ENCODE results near the gene LRRC4C.
"Not testable (repeated sequence)": the region's sequence is repeated elsewhere in the genome, so short reads cannot be mapped to it uniquely, and the experiment has no call there.

LRRC4C gene

DNA sequence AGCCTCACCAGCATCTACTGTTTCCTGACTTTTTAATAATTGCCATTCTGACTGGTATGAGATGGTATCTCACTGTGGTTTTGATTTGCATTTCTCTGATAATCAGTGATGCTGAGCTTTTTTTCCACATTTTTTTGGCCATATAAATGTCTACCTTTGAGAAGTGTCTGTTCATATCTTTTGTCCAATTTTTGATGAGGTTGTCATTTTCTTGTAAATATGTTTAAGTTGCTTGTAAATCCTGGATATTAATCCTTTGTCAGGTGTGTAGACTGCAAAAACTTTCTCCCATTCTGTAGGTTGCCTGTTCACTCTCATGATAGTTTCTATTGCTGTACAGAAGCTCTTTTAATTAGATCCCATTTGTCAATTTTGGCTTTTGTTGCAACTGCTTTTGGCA, 439.8 kb downstream of the LRRC4C start:
- not testable (repeated sequence) for DNase-seq (ENCODE audit: low read depth)

DNA sequence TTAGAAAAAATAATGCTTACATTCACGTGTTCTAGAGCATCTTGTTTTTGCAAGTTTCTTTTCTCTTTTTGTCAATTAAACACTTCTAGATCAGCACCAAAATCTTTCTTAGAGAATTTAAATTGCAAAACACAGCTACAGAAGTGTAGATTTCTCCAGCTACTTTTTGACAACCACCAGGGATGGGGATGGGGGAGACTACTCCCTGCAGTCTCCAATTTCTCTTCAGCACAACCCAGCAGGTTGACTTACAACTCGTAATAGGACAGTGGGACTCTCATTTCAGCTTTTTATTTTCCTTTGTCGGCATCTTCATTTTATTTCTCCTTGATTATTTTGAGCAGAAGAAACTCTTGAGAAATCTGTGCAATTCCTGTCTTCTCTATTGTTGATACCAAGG, 441.2 kb downstream of the LRRC4C start:
- DNase-seq (ENCODE audit: low read depth) = no peak

DNA sequence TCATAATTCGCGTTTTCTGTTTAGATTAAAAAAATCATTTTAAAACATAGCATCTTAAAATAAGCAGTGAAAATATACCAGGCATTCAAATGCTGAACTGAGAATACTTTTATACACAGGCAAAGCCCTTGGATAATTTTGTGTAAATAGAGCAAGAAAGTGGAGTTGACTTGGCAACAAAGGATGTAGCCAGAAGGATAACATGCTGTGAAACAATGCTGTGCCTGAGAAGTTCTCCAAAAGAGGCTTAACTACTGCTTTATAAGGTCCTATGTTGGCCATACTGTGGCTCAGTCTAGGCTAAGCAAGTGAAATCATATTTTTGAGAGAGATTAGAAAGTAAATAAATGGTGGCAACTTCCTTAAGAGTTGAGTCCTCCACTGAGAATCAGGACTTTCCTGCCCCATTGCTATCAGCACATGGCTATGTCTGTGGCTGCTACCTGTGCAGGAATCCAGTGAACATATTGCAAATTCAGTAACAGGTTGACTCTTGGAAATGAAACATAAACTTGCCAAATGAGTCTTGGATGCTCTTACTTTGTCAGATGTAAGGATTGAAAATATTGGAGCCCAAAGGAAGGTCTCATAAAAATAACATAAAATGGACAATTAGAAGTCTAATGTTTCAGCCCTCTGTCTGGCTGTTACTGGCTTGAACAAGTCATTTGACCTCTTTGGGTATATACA, 448.9 kb downstream of the LRRC4C start:
- no peak for DNase-seq (ENCODE audit: low read depth)

DNA sequence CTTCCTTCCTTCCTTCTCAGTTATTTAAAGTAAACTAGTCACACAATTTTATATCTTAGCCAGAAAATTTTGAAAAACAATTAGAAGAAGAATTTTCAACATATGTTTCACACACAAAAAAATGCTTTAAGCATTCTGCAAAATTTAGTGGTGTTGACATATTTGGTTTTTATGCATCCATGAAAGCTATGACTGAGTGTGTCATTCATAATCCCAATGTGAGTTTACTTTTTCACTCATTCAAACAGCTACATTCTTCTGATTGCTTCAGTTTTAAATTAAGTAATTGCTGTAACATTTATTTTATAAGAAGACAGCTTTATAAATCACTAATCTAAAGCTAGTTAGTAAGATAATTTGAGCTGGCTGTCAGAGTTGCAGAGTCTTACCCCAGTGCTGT, 453.5 kb downstream of the LRRC4C start:
- no peak for DNase-seq (ENCODE audit: low read depth)

DNA sequence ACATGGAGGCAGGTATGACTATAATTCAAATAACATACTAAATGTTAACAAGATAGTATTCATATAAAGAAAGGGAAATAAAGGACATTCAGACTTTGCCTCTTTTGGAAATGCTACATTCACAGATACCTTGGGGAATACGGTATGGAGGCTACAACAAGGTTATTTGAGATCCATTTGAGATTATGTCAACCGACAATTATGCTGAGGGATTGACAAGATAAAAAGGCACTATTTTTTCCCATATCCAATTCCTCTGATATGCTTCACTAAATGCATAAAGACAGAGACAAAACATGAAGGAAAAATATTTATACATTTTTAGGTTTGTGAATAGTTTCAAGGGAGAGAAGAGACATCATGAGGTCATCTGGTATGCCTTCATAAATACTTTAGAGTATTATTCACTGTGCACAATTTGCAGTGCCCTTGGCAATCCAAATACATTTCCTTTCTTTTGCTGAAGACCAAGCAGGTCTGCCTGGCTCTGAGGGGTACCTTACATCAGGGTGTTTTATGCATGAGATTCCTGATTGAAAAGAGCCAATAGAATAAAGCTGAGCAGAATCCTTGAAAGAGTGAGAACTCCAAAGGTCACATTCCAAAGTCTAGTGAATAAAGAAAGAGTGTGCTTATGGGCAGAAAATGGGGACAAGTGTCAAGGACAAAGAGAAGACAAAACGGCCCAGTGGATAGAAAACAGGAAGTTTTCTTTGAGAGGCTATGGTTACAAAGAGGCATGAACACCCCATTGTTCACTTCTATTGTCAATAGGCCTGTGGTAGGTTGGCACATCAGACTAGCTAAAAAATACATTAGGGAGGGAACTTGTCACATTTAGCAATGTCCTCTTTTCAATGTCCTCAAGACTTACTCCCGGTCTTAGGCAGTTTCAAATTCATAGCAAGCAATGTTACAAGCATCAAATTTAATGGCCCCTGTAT, 455.8 kb downstream of the LRRC4C start:
- DNase-seq (ENCODE audit: low read depth) = no peak

DNA sequence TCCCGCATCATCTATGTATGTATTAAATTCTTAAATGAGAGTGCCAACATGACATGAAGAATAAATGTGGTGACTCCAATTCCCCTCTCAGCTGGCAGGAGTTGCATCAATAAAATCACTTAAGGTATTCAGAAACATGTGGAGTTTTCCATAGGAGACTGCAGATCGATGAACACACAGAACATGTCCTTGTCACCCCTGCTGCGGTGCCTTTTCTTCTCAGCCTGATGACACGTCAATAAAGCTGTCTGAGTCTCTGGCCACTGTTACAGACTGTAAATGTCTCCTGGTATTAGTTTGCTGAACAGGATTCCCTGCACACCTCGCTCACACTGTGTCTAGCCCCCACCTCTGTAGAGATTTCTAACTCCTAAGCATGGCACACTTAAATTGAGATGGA, 460.5 kb downstream of the LRRC4C start:
- no peak for DNase-seq (ENCODE audit: low read depth)

DNA sequence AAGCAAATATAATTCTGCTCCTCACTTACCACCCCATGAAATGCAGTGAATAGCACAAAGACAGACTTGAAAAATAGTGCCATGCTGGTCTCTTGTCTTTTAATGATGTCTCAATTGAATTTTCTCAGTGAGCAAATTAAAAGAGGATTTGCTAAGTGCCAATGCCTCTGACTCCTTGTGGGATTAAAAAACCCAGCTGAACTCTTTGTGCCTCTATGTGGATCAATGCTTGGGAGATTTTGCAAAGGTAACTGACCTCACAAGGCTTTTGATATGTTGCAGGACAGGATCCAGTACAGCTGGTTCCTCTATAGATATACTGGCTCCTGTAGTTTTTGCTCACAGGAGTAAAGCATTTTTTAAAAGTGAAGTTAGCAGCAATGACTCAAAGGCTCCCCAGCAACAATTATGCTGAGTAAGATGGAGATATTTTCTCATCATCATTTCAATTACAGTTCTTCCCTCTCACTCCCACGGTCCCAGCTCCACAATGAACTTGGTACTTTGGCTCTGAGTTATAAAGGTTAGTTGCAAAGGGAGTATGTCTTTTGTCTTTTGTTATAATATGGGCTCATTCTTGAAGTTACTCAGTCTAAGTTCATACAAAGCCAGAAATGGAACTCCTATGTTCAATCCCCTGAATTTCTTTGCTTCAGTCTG, 471.5 kb downstream of the LRRC4C start:
- no peak for DNase-seq (ENCODE audit: low read depth)

DNA sequence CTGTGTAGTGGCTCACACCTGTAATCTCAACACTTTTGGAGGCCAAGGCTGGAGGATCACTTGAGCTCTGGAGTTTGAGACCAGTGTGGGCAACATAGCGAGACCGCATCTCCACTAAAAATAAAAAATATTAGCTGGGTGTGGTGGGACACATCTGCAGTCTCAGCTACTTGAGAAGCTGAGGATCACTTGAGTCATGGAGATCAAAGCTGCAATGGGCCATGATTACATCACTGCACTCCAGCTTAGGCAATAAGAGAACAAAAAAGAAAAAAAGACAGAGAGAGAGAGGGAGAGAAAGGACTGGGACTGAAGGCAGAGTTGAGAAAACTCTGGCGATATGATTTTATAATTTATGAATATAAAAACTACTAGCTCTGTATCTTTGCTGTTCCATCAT, 473.1 kb downstream of the LRRC4C start:
- no peak for DNase-seq (ENCODE audit: low read depth)

DNA sequence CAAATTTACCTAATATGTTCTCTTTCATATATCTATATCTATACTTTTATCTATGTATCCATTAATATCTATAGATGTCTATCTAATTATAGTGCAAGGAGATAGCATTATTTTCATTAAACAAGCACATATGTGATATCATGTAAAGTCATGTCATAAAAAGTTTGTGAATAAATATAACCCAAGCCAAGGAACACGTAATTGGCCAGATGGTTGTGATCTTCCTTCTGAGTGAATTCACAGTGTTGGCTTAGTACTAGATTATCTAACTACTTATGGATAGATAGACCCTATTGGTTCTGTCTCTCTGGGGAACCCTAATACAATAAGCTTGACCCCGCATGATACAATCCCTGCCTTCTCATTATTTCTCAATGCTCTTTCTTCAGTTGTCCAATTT, 484.4 kb downstream of the LRRC4C start:
- DNase-seq (ENCODE audit: low read depth) = no peak

DNA sequence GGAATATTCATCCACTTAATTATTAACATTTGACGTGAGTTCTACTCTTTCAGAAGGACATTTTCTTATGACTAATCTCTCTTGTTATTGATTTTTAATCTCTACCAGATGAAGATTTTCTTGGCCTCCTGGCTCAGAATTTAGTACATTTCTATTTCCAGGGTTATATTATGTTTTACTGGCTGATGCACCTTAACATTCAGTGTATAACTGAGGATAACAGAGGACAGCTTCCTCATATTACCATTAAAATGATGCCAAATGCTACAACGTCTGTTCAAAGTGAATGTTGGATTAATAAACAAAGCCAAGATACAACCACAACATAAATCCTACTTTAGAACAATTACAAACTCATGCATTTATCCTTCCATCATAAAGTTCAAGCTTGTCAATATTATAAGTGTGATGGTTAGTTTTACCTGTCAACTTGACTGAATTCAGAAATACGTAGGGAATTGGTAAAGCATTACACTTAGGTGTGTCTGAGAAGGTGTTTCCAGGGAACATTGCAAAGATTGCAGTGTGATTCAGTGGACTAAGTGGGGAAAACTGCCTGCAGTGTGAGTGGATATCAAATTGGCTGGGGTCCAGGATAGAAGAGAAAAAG, 485.2 kb downstream of the LRRC4C start:
- no peak for DNase-seq (ENCODE audit: low read depth)

DNA sequence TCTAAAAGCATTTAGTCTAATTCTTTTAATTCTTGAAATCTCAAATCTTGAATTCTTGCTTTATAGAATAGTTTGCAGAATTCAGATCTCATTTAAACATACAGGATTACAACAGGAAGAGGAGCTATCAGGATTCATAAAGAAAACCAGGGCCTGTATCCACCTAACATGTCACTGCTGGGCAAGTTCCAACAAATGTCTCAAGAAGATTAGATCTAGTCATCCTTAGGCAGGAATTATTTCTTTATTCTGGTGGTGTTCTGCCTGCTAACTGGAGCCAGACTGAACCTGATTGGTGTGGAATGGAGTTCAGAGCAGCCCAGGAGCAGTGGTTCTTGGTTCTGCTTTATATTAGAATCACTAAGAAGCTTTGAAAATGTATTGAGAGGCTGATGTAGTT, 500.7 kb downstream of the LRRC4C start:
- DNase-seq (ENCODE audit: low read depth) = no peak

DNA sequence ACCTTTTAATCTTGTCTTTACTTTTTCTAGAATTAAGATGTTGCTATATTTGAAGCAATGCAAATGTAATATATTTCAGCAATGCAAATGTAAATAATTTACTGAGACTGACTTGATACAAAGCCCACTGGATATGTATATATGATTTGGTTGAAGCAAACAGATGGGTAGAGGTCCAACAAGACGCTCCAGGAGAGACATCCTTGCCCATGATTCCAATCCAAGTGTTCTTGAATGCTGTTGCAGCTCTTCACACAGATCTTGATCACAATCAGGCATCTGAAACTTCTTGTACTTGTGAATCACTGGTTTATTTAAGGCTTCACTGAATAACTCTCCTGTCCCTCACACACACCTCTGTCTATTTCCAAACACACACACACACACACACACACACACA, 507.0 kb downstream of the LRRC4C start:
- DNase-seq (ENCODE audit: low read depth) = no peak

DNA sequence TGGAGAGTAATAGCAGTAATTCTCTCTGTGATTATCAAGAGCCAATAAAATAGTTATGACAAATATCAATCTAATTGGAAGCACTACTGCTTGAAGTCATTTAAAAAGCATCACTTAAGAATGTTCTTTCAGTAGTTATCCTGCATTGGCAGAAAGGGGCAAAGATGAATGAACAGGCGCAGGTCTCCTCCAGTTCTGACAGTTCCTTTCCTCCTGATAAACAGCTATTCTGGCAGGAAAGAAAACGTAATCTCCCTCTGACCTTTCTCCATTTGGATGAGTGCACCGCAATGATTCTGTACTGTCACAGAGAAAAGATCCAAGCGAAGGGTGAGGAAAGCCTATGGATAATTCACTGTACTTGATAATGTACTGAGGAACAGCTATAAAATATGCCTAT, 521.5 kb downstream of the LRRC4C start:
- no peak for DNase-seq (ENCODE audit: low read depth)

DNA sequence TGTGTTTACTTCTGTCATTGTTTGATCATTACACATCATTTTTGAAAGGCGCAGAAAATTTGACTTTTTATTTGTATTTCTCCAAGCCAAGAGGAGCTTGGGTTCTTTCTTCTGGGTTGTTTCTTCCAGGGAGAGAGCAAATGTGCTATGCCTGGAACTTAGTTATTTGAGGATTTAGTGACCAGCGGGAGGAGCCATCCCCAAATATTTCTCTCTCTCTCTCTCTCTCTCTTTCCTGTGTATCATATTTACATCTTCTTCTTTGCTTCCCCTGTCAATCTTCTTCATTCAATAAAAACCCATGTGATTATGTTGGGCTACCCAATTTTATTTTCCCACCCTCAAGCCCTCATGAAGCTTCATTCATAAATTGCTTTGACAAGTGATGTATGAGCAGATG, 534.5 kb downstream of the LRRC4C start:
- DNase-seq (ENCODE audit: low read depth) = no peak

DNA sequence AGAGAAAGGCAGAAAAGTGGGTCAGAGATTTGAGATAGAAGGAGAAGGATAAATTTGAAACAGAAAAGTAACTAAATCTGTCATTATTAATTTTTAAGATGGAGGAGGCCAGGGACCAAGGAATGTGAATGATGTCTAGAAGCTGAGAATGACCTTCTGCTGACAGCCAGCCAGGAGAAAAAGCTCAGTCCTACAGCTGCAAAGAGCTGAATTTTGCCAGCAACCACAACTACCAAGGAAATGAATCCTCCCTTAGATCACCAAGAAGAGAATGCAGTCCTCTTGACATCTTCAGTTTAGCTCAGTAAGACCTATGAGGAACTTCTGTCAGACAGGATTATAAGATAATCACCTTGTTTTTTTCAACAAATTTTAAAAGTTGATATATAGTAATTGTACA, 538.2 kb downstream of the LRRC4C start:
- DNase-seq (ENCODE audit: low read depth) = no peak

DNA sequence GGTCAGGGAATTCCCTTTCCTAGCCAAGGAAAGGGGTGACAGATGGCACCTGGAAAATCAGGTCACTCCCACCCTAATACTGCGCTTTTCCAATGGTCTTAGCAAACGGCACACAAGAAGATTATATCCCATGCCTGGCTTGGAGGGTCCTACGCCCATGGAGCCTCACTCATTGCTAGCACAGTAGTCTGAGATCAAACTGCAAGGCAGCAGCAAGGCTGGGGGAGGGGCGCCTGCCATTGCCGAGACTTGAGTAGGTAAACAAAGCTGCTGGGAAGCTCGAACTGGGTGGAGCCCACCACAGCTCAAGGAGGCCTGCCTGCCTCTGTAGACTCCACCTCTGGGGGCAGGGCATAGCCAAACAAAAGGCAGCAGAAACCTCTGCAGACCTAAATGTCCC, 548.7 kb downstream of the LRRC4C start:
- DNase-seq (ENCODE audit: low read depth) = not testable (repeated sequence)

DNA sequence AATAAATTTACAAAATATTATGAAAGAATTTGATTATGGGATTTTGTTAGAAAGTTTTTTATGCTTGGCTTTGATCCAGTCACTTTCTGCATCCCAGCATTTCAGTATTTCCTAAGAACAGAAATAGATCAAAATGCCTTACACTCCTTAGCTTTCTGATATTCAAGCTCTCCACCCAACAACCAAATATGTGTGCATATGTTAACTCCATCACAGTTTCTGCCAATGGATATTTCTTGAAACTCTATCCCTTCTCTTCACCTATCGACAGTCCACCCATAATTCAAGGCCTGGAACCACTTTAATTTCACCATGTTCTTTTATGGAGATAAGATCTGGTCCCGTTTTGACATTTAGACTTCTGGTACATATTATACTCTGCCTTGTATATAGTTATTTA, 565.0 kb downstream of the LRRC4C start:
- DNase-seq (ENCODE audit: low read depth) = no peak

DNA sequence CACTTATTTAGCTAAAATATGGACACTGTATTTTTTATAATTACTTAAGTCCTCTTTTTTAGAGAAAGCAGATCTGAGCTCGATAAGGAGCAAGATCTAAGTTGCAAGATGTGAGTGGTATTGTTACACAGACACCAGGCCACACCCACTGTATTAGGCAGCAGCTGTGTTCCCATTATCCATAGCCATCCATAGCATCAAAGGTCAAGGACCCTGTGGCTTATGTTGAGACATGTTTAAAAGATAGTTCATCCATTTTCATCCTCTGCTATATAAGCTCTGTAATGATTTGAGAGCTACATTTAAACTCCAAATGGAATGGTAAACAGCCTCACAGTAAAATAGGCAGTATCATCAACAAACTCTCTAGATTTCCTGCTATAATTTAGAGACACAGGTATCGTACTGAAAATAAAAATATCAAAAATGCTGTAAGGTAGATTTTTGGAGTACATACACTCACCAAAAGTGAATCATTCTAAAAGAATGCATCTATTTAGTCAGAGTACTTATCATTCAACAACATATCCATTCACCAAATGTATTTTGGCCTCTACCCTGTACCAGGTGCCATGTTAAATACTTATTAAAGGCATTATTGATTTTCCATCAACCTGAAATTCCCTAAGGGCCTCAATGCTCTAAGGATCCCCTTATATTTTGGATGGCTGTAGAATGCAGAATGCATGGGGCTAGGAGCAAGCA, 574.0 kb downstream of the LRRC4C start:
- DNase-seq (ENCODE audit: low read depth) = no peak

DNA sequence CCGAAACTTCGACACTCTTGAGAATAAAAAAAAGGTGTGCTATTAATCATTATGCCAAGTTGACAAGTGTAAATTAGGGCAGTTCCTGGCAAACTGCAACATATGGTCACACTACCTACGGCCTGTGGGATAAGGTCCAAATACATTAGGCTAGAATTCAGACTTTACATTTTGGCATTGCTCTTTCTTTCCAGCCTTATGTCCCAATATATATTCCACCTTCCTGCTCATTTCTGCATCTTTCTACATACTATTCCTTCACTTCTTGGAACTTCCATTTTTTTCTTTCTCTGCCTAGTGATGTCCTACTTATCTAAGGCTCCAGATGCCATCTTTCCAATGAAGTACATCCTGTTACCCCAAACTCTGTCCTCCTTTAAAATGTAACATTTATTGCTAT, 577.2 kb downstream of the LRRC4C start:
- DNase-seq (ENCODE audit: low read depth) = no peak

DNA sequence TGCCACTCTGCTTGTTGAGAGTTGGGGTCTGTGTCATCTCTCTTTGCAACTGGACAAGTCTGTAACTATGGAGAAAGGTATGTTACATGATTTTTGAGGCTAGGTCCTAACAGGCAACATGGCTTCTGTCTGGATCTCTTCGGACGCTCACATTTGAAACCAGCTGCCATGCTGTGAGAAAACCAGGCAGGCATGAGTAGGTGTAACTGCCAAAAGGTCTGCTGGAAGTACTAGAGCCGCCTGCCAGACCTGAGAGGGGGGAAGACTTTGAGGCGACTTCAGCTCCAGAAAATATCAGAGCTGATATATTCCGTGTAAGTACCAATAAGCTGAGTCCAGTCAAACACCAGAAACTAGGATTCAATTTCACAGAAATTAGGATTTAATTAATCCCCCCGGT, 579.5 kb downstream of the LRRC4C start:
- DNase-seq (ENCODE audit: low read depth) = no peak

DNA sequence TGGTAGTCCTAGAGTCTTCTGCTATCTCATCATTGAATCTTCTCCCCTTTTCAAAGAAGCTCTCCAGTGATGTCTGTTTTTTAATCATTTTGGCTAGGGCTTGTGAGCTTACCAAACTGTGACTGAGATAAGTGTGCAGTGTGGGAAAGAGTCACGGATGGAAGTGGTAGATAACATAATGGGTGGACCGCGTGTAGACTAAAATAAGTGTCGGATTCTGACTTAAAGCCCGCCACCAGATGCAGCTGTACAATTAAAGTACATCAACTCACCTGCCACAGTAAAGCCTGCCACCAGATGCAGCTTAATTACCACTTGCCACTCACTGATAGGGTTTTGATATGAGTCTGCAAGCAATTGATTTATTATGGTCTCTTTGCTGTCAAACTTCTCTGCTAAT, 581.5 kb downstream of the LRRC4C start:
- DNase-seq (ENCODE audit: low read depth) = no peak

DNA sequence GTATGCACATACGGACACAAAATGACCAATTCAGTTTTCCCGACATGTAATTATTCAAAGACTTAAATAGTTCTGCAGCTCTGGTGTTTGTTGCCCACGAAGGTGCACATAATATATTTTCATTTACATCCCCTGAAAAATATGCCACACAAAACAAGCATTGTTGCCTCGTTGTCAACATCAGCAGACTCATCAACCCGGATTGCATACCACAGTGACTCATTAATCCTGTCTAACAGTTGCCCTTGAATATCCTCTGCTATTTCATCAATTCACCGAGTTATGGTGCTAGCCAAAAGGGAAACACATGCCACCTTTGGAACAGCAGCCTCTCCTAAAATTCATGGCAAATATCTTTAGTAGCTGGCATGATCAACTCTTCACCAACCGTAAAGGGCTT, 582.2 kb downstream of the LRRC4C start:
- no peak for DNase-seq (ENCODE audit: low read depth)
